Measurements from ENCODE around the gene CA5A.
"Not testable (repeated sequence)": the region's sequence is repeated elsewhere in the genome, so short reads cannot be mapped to it uniquely, and the experiment has no call there.

CA5A gene

GRCh38 chr16:87891764-87892163, 44.6 kb downstream of the CA5A start:
- no peak for DNase-seq

GRCh38 chr16:87889762-87890161, 46.6 kb downstream of the CA5A start:
- peak; percentile 31 for DNase-seq

GRCh38 chr16:87888346-87888745, 48.0 kb downstream of the CA5A start:
- not testable (repeated sequence) for DNase-seq

- not testable (repeated sequence) for DNase-seq
These were observed 48.4 kb downstream of the CA5A start for GRCh38 chr16:87887931-87888330.

GRCh38 chr16:87885371-87885967, 50.9 kb downstream of the CA5A start:
- not testable (repeated sequence) for DNase-seq

GRCh38 chr16:87882436-87883019, 53.8 kb downstream of the CA5A start:
- DNase-seq: no peak

GRCh38 chr16:87881324-87882200, 54.8 kb downstream of the CA5A start:
- peak; percentile 61 for DNase-seq

- no peak for DNase-seq
These were observed 56.1 kb downstream of the CA5A start for GRCh38 chr16:87880117-87880696.

GRCh38 chr16:87879411-87880013, 56.8 kb downstream of the CA5A start:
- not testable (repeated sequence) for DNase-seq

- no peak for DNase-seq
These were observed 57.6 kb downstream of the CA5A start for GRCh38 chr16:87878704-87879103.

GRCh38 chr16:87877942-87878507, 58.3 kb downstream of the CA5A start:
- DNase-seq: peak; percentile 5

GRCh38 chr16:87874639-87875427, 61.5 kb downstream of the CA5A start:
- peak; percentile 30 for DNase-seq

- peak; percentile 89 for DNase-seq
These were observed 65.7 kb downstream of the CA5A start for GRCh38 chr16:87870418-87871291.

GRCh38 chr16:87869879-87870417, 66.4 kb downstream of the CA5A start:
- DNase-seq: not testable (repeated sequence)

GRCh38 chr16:87869061-87869878, 67.1 kb downstream of the CA5A start, which contains the start of gene SLC7A5:
Gene SLC7A5 (minus strand): TSS chr16:87869507. CDS start chr16:87869422, 85 bp downstream.
- peak; percentile 91 for DNase-seq

GRCh38 chr16:87868254-87869029, 67.9 kb downstream of the CA5A start:
- peak; percentile 30 for DNase-seq

- not testable (repeated sequence) for DNase-seq
These were observed 70.3 kb downstream of the CA5A start for GRCh38 chr16:87865902-87866555.

Data from OCI-M1 (cell line).